Transverse colon (tissue), 4 donors: ENCODE data around the gene HNRNPF. TPM values are rescaled to one million over a fixed set of nuclear protein-coding genes. Genes with fewer than 3 reads are reported as not detected.
A peak's percentile ranks its signal among the peaks of the same experiment; 100 is the strongest.

Source experiments
- DNase-seq: peaks from one replicate; pipeline ENCODE4 v3.0.0-alpha.2; 2019
- H3K27ac ChIP-seq, 4 donors: fragments of 200-600 bp; sonication (generic); 2 replicates each; pipeline ENCODE4 v1.5.1; 2016 to 2018; ENCODE audit warnings: inconsistent platforms in 4 of 4
- H3K27me3 ChIP-seq: fragments of 200-600 bp; sonication (generic); 2 replicates; pipeline ENCODE4 v1.5.1; 2017; ENCODE audit warnings: inconsistent platforms
- H3K36me3 ChIP-seq, 4 donors: fragments of 200-600 bp; sonication (generic); 2 replicates each; pipeline ENCODE4 v1.5.1; 2017 to 2019; ENCODE audit warnings: inconsistent platforms in 4 of 4
- H3K4me1 ChIP-seq, 4 donors: fragments of 200-600 bp; sonication (generic); 2 replicates each; pipeline ENCODE4 v1.5.1; 2017 to 2020; ENCODE audit warnings: inconsistent platforms in 4 of 4
- H3K4me3 ChIP-seq, 4 donors: fragments of 200-600 bp; sonication (generic); 1 replicate in 1 of 4; 2 replicates in 3 of 4; pipeline versions ENCODE4 v1.5.1 to v1.6.1; 2017 to 2019; ENCODE audit warnings: inconsistent platforms in 4 of 4
- H3K9me3 ChIP-seq, 2 donors: fragments of 200-600 bp; sonication (generic); 2 replicates each; pipeline ENCODE4 v1.5.1; 2017 to 2019; ENCODE audit warnings: inconsistent platforms in 2 of 2
- EP300 ChIP-seq: sonication (generic); formaldehyde crosslinking; IDR thresholded peaks from one replicate; pipeline ENCODE4 v1.6.1; 2017; ENCODE audit warnings: antibody characterized with exemption, low read depth
- POLR2A ChIP-seq: fragments of 450-650 bp; IDR thresholded peaks from one replicate; pipeline ENCODE4 v1.6.1; 2016; ENCODE audit warnings: antibody characterized with exemption, mild to moderate bottlenecking, moderate library complexity
- POLR2AphosphoS5 ChIP-seq, 3 donors: sonication (generic); formaldehyde crosslinking; IDR thresholded peaks; one replicate each; pipeline ENCODE4 v1.6.1; 2016; ENCODE audit warnings: antibody characterized with exemption in 3 of 3
- WGBS, 2 donors: methylation state at CpG; one replicate each; pipeline ENCODE4 v1.1.5; 2018; ENCODE audit warnings: low coverage in 1 of 2; 5-methylcytosine and 5-hydroxymethylcytosine counted together
- in situ Hi-C, 4 donors: fragments of 200-750 bp; cut with MboI; loops; one replicate each; pipeline versions ENCODE4 v1.15.0 to v1.15.1; 2017; ENCODE audit warnings: low sequenced_read_pairs in 3 of 4, low pct_ligation_motif_present in 1 of 4, low pct_unique_long_range_greater_than_20kb in 1 of 4
- intact Hi-C: fragments of 100-400 bp; cut with DNase I; formaldehyde crosslinking; loops from one replicate; pipeline ENCODE4 v1.15.1; 2023; ENCODE audit warnings: low total_unique reads
- total RNA-seq, 4 donors: library from RNA; depleted of rRNA; stranded (reverse); fragments of >200 nt; gene quantifications; one replicate each; pipeline ENCODE4 v1.1.0, GENCODE V29; 2016
- TF ChIP-seq, protein P1 (sequence below), 5 experiments: fragments of 200-600 bp in 3 of 5; fragments of 450-650 bp in 2 of 5; sonication (generic) in 3 of 5; IDR thresholded peaks; 1 replicate in 2 of 5; 2 replicates in 3 of 5; pipeline ENCODE4 v1.5.1; 2016 to 2017; ENCODE audit warnings: antibody characterized with exemption in 5 of 5, inconsistent platforms in 3 of 5, mild to moderate bottlenecking in 2 of 5, moderate library complexity in 1 of 5

The HNRNPF gene
- total RNA-seq, 4 donors from 2014 or later, result 127 to 171 (median 155) TPM

- H3K9me3 ChIP-seq, result no peaks in the 10 kb centered on the region
- no peak overlapping the region for H3K27ac ChIP-seq
- no peak for DNase-seq
- WGBS, 2 donors, result 60 to 67% methylated on average over 1 to 3 of the region's 3 CpGs
- H3K4me3 ChIP-seq, result no peak overlapping the region
- in situ Hi-C loops (no loop called here), intact Hi-C loops (no loop called here)
- TF ChIP-seq EP300 (no peak), POLR2AphosphoS5 (IDR thresholded peaks at IDR 0.05) (no peak), POLR2A (no peak)
- TF ChIP-seq, protein P1, sequence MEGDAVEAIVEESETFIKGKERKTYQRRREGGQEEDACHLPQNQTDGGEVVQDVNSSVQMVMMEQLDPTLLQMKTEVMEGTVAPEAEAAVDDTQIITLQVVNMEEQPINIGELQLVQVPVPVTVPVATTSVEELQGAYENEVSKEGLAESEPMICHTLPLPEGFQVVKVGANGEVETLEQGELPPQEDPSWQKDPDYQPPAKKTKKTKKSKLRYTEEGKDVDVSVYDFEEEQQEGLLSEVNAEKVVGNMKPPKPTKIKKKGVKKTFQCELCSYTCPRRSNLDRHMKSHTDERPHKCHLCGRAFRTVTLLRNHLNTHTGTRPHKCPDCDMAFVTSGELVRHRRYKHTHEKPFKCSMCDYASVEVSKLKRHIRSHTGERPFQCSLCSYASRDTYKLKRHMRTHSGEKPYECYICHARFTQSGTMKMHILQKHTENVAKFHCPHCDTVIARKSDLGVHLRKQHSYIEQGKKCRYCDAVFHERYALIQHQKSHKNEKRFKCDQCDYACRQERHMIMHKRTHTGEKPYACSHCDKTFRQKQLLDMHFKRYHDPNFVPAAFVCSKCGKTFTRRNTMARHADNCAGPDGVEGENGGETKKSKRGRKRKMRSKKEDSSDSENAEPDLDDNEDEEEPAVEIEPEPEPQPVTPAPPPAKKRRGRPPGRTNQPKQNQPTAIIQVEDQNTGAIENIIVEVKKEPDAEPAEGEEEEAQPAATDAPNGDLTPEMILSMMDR (IDR thresholded peaks at IDR 0.05), result no peak
- no peaks in the 10 kb centered on the region for H3K27me3 ChIP-seq
- H3K36me3 ChIP-seq, result peaks cover 0 to 76% (median 31%) of the 10 kb centered on the region in 4 donors
- peaks cover 2 to 19% (median 9%) of the 10 kb centered on the region in 4 donors for H3K4me1 ChIP-seq
Measured at GRCh38 chr10:43389867-43390266, 19.1 kb downstream of the HNRNPF start.

DNA sequence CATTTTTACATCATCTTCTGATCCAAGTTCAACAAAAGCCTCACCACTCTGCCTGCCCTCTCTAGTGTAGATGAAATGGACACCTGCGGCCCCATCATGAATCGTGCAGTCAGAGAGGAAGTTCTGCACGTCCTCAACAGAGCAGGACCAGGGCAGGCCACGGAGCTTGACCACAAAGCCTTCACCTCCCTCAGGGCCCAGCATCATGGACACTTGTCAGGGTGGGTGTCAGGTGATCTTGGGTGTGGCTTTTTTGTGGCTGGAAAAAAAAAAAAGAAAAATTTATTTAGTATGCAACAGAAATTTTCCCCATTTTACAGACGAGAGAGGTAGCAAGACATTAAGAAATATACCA lies 21.3 kb downstream of the HNRNPF start:
- no peak for TF ChIP-seq POLR2A
- no peak for TF ChIP-seq EP300
- TF ChIP-seq, protein P1 (IDR thresholded peaks at IDR 0.05), result no peak
- no peak for TF ChIP-seq POLR2AphosphoS5 (IDR thresholded peaks at IDR 0.05)
- Histone ChIP-seq H3K27ac (no peak overlapping the region), H3K9me3 (no peaks in the 10 kb centered on the region), H3K36me3 (peaks cover 0 to 58% (median 29%) of the 10 kb centered on the region in 4 donors), H3K4me1 (peaks cover 0 to 16% (median 3%) of the 10 kb centered on the region in 4 donors), H3K4me3 (no peak overlapping the region), H3K27me3 (no peaks in the 10 kb centered on the region)
- no peak for DNase-seq
- intact Hi-C loops, result no loop called here
- WGBS, 2 donors, result 58 to 60% methylated on average over 1 to 5 of the region's 5 CpGs
- in situ Hi-C loops, result no loop called here

- TF ChIP-seq POLR2A, result no peak
- TF ChIP-seq, protein P1 (IDR thresholded peaks at IDR 0.05), result no peak
- peak in 1 of 3 donors; percentile 27 for TF ChIP-seq POLR2AphosphoS5 (IDR thresholded peaks at IDR 0.05)
- TF ChIP-seq EP300, result no peak
- no peaks in the 10 kb centered on the region for H3K9me3 ChIP-seq
- H3K27me3 ChIP-seq, result no peaks in the 10 kb centered on the region
- no peak for DNase-seq
- intact Hi-C loops, result no loop called here
- no peak overlapping the region for H3K27ac ChIP-seq
- in situ Hi-C loops, result no loop called here
- 92 to 93% methylated on average over 6 to 29 of the region's 29 CpGs for WGBS, 2 donors
- peaks cover 0 to 16% (median 3%) of the 10 kb centered on the region in 4 donors for H3K4me1 ChIP-seq
- H3K36me3 ChIP-seq, result peaks cover 0 to 53% (median 26%) of the 10 kb centered on the region in 4 donors
- no peak overlapping the region for H3K4me3 ChIP-seq
Measured at GRCh38 chr10:43386981-43387677, 21.9 kb downstream of the HNRNPF start.

- TF ChIP-seq EP300, result no peak
- no peak for TF ChIP-seq POLR2A
- no peak for TF ChIP-seq POLR2AphosphoS5 (IDR thresholded peaks at IDR 0.05)
- TF ChIP-seq, protein P1 (IDR thresholded peaks at IDR 0.05), result no peak
- Histone ChIP-seq H3K27me3 (no peaks in the 10 kb centered on the region), H3K4me3 (no peak overlapping the region), H3K9me3 (no peaks in the 10 kb centered on the region), H3K4me1 (peaks cover 0 to 16% (median 3%) of the 10 kb centered on the region in 4 donors), H3K27ac (no peak overlapping the region), H3K36me3 (peaks cover 0 to 47% (median 24%) of the 10 kb centered on the region in 4 donors)
- intact Hi-C loops (no loop called here), in situ Hi-C loops (no loop called here)
- WGBS, 2 donors, result 95% methylated on average over 4 of the region's 4 CpGs; no CpG with 5 or more reads in 1 of the 2 donors
- DNase-seq, result no peak
Measured at GRCh38 chr10:43386549-43386948, 22.4 kb downstream of the HNRNPF start.
